Measurements from ENCODE around the gene ACTR2.
A peak's percentile ranks its signal among the peaks of the same experiment; 100 is the strongest.

ACTR2 gene

GRCh38 chr2:65277791-65278483 is 50.3 kb downstream of the ACTR2 start:
- FAIRE-seq, result no peak
- no peak for DNase-seq (ENCODE audit: low spot score)

- FAIRE-seq, result no peak
- DNase-seq (ENCODE audit: low spot score), result no peak
These were observed 50.9 kb downstream of the ACTR2 start for GRCh38 chr2:65278531-65278981.

GRCh38 chr2:65279756-65280155 is 52.1 kb downstream of the ACTR2 start:
- no peak for DNase-seq (ENCODE audit: low spot score)
- no peak for FAIRE-seq

- FAIRE-seq (no peak), DNase-seq (ENCODE audit: low spot score) (no peak)
These were observed 54.2 kb downstream of the ACTR2 start for GRCh38 chr2:65281627-65282351.

- no peak for DNase-seq (ENCODE audit: low spot score)
- FAIRE-seq, result no peak
These were observed 54.9 kb downstream of the ACTR2 start for GRCh38 chr2:65282477-65283053.

GRCh38 chr2:65287364-65287763 is 59.7 kb downstream of the ACTR2 start:
- DNase-seq (ENCODE audit: low spot score) (no peak), FAIRE-seq (no peak)

GRCh38 chr2:65291216-65292105 is 63.8 kb downstream of the ACTR2 start:
- DNase-seq (ENCODE audit: low spot score) (no peak), FAIRE-seq (no peak)

- DNase-seq (ENCODE audit: low spot score) (no peak), FAIRE-seq (no peak)
These were observed 64.4 kb downstream of the ACTR2 start for GRCh38 chr2:65292106-65292400.

GRCh38 chr2:65292461-65293011 is 64.9 kb downstream of the ACTR2 start:
- DNase-seq (ENCODE audit: low spot score), result no peak
- FAIRE-seq, result no peak

GRCh38 chr2:65293376-65293775 is 65.7 kb downstream of the ACTR2 start:
- no peak for FAIRE-seq
- DNase-seq (ENCODE audit: low spot score), result no peak

- FAIRE-seq, result no peak
- DNase-seq (ENCODE audit: low spot score), result no peak
These were observed 66.5 kb downstream of the ACTR2 start for GRCh38 chr2:65294136-65294535.

GRCh38 chr2:65294701-65295100 is 67.1 kb downstream of the ACTR2 start:
- DNase-seq (ENCODE audit: low spot score) (no peak), FAIRE-seq (no peak)

- no peak for DNase-seq (ENCODE audit: low spot score)
- FAIRE-seq, result no peak
These were observed 69.3 kb downstream of the ACTR2 start for GRCh38 chr2:65296971-65297370.

GRCh38 chr2:65297544-65297943 is 69.9 kb downstream of the ACTR2 start:
- no peak for DNase-seq (ENCODE audit: low spot score)
- FAIRE-seq, result no peak

GRCh38 chr2:65298089-65298488 is 70.5 kb downstream of the ACTR2 start:
- FAIRE-seq, result no peak

GRCh38 chr2:65299246-65299645 is 71.6 kb downstream of the ACTR2 start:
- no peak for DNase-seq (ENCODE audit: low spot score)
- FAIRE-seq, result no peak

More at GRCh38 chr2:65298089-65298488, 70.5 kb downstream of the ACTR2 start:
- DNase-seq (ENCODE audit: low spot score), result no peak

GRCh38 chr2:65300134-65300760 is 72.6 kb downstream of the ACTR2 start:
- FAIRE-seq (no peak), DNase-seq (ENCODE audit: low spot score) (no peak)

- DNase-seq (ENCODE audit: low spot score), result peak; percentile 64
- FAIRE-seq, result no peak
These were observed 73.4 kb downstream of the ACTR2 start for GRCh38 chr2:65300761-65301711.

- DNase-seq (ENCODE audit: low spot score) (no peak), FAIRE-seq (no peak)
These were observed 78.3 kb downstream of the ACTR2 start for GRCh38 chr2:65305934-65306333.

- FAIRE-seq (no peak), DNase-seq (ENCODE audit: low spot score) (no peak)
These were observed 82.1 kb downstream of the ACTR2 start for GRCh38 chr2:65309699-65310098.

Measured in urothelium cell line (cell line).